SU-DHL-6 (cell line): ENCODE measurements around the gene DMBX1.

Source experiments
- EZH2phosphoT487 ChIP-seq: fragments of 200-600 bp; sonication (generic), shearing (Covaris generic); conservative IDR thresholded peaks from 2 replicates; pipeline ENCODE4 v1.6.1; 2018; ENCODE audit warnings: mild to moderate bottlenecking, antibody characterized with exemption, low read length, moderate library complexity, mixed read lengths
- TF ChIP-seq, protein P1 (sequence below): fragments of 200-600 bp; sonication (generic); IDR thresholded peaks from one replicate; pipeline ENCODE4 v1.5.1; 2017; ENCODE audit warnings: antibody characterized with exemption, mild to moderate bottlenecking, low read length, moderate library complexity; ENCODE audit not compliant: insufficient read depth, poor library complexity, severe bottlenecking

DNA sequence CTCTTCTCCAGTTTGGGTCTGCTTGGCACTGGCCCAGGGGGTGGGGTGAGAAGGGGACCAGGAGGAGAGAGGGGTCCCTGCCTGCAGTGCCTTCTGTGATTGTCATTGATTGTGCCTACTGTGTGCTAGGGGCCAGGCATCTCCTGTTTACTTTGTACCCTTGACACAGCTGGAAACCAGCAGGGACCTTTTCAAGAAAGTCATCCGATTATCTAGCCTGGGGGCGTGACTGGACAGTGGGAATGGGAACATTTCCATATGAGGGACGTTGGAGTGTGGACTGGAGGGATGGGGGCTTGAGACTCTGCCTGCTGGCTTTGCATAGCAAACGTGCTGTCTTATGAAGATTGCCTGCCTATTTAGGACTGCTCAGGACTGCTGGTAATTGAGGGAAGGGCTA, 19.8 kb upstream of the DMBX1 start:
- TF ChIP-seq, protein P1, sequence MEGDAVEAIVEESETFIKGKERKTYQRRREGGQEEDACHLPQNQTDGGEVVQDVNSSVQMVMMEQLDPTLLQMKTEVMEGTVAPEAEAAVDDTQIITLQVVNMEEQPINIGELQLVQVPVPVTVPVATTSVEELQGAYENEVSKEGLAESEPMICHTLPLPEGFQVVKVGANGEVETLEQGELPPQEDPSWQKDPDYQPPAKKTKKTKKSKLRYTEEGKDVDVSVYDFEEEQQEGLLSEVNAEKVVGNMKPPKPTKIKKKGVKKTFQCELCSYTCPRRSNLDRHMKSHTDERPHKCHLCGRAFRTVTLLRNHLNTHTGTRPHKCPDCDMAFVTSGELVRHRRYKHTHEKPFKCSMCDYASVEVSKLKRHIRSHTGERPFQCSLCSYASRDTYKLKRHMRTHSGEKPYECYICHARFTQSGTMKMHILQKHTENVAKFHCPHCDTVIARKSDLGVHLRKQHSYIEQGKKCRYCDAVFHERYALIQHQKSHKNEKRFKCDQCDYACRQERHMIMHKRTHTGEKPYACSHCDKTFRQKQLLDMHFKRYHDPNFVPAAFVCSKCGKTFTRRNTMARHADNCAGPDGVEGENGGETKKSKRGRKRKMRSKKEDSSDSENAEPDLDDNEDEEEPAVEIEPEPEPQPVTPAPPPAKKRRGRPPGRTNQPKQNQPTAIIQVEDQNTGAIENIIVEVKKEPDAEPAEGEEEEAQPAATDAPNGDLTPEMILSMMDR = no peak
- TF ChIP-seq EZH2phosphoT487 = no peak
